Heart left ventricle (tissue), 13 donors: ENCODE measurements around the gene MRPS11.

Experiments
- POLR2A ChIP-seq, 2 donors: fragments of 450-650 bp; IDR thresholded peaks; one replicate each; pipeline ENCODE4 v1.6.1; 2017; ENCODE audit warnings: antibody characterized with exemption in 2 of 2, mild to moderate bottlenecking in 2 of 2, moderate library complexity in 2 of 2
- TF ChIP-seq, protein P1 (sequence below), 12 donors: fragments of 200-600 bp; sonication (generic) in 4 of 12; IDR thresholded peaks; one replicate each; pipeline versions ENCODE4 v1.5.0 to v1.8.0; 2018 to 2022; ENCODE audit warnings: antibody characterized with exemption in 12 of 12, mild to moderate bottlenecking in 5 of 12
- donor health status: ischemic (EF 13 %, LVEDD 7.1; RV severe dilation, severe dysfunction).
- donor health status: DM: no; HTN: yes; CAD: no.
- donor health status: DM: no; HTN: no; CAD: no.
- donor health status: ischemic (EF 25% LVEDD 6.9; RV normal size, moderate dysfunction).
- donor health status: ischemic (EF 25% LVEDD 5.7; RV mildly dilated, moderate dysfunction).
- donor health status: ischemic (EF 35%, LVEDD 5.7; RV mildly dilated, moderate dysfunction).
- donor health status: nonischemic (EF 11% LVEDD 7.7; RV severe dilation, severe dysfunction).
- donor health status: DM: yes; HTN: yes; CAD: no.
- donor health status: PGD.
- donor health status: ischemic (EF 29% LVEDD 5.4; RV normal size, mild dysfunction).
- donor health status: nonischemic (EF 23%, LVEDD 6.1; RV moderate dilation, normal function).

DNA sequence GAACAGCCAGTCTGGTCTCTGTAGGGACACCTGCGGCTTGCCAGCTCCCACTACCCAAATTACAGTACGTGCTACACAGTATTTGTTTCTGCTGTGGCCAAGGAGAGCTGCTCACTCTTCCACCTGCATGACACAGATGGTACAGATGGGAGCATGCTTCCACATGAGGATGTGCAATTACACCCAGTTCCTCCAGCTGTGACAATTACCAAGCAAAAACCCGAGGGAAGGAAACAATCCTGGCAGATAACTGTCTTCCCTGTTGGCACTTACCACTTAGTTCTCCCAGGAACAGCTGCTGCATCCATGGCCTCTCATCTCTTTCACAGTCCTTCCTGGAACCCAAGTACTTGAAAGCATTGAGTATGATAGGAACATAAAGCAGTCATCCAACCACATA, 44.6 kb downstream of the MRPS11 start:
- no peak for TF ChIP-seq POLR2A (IDR thresholded peaks at IDR 0.05)
- TF ChIP-seq, protein P1, sequence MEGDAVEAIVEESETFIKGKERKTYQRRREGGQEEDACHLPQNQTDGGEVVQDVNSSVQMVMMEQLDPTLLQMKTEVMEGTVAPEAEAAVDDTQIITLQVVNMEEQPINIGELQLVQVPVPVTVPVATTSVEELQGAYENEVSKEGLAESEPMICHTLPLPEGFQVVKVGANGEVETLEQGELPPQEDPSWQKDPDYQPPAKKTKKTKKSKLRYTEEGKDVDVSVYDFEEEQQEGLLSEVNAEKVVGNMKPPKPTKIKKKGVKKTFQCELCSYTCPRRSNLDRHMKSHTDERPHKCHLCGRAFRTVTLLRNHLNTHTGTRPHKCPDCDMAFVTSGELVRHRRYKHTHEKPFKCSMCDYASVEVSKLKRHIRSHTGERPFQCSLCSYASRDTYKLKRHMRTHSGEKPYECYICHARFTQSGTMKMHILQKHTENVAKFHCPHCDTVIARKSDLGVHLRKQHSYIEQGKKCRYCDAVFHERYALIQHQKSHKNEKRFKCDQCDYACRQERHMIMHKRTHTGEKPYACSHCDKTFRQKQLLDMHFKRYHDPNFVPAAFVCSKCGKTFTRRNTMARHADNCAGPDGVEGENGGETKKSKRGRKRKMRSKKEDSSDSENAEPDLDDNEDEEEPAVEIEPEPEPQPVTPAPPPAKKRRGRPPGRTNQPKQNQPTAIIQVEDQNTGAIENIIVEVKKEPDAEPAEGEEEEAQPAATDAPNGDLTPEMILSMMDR (IDR thresholded peaks at IDR 0.05): no peak
